ENCODE data around the gene PRAMEF5.
"Not testable (repeated sequence)": the region's sequence is repeated elsewhere in the genome, so short reads cannot be mapped to it uniquely, and the experiment has no call there.

Gene PRAMEF5

DNA sequence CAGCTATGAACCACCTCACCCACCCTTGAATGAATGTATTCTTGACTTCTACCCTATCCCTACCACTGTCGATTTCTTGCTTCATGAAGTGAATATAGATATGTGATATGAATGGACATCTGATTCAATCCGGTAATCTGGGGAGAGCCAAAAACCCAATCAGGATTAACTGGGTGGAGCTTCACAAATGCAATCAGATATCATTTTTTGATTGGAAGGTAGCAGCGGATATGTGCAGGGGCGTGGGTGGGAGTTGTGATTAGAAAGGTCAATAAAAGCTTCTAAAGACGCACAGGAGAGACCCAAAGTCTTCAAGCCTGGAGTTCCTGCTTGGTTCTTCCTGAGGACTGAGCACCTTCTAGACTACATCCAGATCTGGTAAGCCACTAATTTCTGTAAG, at the start of gene PRAMEF5:
Gene PRAMEF5 (plus strand): TSS at position 301 of the 400 bp plus-strand sequence. CDS start 5,071 bp downstream, outside the sequence.
- not testable (repeated sequence) for DNase-seq

DNA sequence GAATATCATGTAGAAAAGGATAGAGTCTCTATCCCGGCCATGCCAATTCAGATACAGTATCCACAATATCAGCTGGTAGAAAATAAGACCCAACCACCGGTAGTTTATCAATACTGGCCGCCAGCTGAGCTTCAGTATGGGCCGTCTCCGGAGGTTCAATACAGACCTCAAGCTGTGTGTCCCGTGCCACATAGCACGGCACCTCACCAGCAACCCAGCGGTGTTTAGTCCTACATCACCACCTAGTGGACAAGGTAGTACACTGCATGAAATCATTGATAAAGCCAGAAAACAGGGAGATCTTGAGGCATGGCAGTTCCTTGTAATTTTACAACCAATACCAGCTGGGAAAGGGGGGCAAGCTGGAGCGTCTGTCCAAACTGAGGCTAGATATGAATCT, 45.3 kb upstream of the PRAMEF5 start:
- not testable (repeated sequence) for DNase-seq

DNA sequence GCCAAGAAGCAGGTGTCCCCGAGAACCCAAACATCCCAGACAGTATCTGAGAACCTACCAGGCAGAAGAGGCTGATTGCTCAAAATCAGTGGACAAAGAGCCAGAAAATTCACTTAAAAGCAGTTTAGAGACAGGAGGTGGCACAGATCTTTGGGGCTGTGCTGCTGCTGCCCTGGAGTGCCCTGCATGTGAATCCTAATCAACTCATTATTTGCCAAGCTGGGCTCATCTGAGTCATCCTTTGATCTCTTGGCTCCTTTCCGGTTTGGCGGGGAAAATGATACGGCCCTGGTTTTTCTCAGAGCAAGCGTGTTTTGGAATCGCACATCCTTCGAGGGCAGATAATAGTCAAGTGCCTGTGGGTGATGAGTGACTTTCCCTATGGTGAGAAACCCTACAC, 37.4 kb upstream of the PRAMEF5 start:
- DNase-seq = not testable (repeated sequence)

GRCh38 chr1:13219203-13219602, 34.8 kb upstream of the PRAMEF5 start:
- not testable (repeated sequence) for DNase-seq

- DNase-seq = not testable (repeated sequence)
Measured at GRCh38 chr1:13222788-13223187, 31.2 kb upstream of the PRAMEF5 start.

DNA sequence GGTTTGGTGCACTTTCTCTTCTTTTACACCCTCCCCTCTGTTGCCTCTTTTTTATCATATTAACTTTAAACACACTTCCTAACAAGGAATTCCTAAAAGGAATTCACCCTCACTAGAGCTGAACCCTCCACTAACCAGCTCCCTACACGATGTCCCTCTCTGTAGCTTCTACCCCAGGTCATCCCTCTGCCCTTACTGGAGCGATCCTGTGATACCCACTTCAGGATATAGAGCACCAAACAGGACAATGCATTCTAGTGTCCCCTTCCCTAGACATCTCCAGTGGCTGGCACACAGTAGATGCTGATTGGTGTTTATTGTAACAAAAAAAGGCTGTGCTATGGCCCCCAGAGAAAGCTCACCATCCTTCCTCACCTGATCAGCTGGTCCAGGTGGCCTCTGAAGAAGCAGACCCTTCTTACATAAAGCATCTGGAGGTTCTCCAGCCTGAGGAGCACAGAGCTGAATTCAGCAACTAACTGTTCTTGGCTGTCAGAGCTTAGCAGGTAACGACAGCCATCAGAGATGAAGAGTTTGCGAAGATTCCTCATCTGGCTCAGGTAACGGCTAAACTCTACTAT, 29.4 kb upstream of the PRAMEF5 start:
- no peak for DNase-seq

GRCh38 chr1:13225675-13226204, 28.3 kb upstream of the PRAMEF5 start, which contains the start of gene PRAMEF18:
TSS of gene PRAMEF18 (minus strand) at chr1:13226154. CDS start at chr1:13226106, 48 bp downstream.
- DNase-seq = not testable (repeated sequence)

- not testable (repeated sequence) for DNase-seq
Measured at GRCh38 chr1:13227271-13228055, 26.5 kb upstream of the PRAMEF5 start.

DNA sequence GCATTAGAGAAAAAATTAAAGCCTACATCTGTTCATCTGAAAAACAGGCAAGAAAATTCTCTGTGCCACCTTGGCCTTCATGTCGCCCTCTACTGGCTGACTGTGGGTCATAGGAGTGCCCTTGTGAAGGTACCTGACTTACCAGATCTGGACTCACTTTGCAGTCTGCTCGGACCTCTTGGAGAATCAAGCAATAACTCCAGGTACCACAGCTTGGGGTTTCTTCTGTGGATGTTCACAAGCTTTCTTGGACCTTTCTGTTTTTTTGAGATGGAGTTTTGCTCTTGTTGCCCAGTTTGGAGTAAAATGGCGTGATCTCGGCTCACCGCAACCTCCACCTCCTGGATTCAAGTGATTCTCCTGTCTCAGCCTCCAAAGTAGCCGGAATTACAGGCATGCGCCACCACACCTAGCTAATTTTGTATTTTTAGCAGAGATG, 25.6 kb upstream of the PRAMEF5 start:
- DNase-seq = no peak

- not testable (repeated sequence) for DNase-seq
Measured at GRCh38 chr1:13230096-13230495, 23.9 kb upstream of the PRAMEF5 start.

GRCh38 chr1:13230601-13231000, 23.4 kb upstream of the PRAMEF5 start:
- not testable (repeated sequence) for DNase-seq

GRCh38 chr1:13231061-13231750, 22.8 kb upstream of the PRAMEF5 start:
- DNase-seq = not testable (repeated sequence)

GRCh38 chr1:13232056-13232455, 21.9 kb upstream of the PRAMEF5 start:
- not testable (repeated sequence) for DNase-seq

DNA sequence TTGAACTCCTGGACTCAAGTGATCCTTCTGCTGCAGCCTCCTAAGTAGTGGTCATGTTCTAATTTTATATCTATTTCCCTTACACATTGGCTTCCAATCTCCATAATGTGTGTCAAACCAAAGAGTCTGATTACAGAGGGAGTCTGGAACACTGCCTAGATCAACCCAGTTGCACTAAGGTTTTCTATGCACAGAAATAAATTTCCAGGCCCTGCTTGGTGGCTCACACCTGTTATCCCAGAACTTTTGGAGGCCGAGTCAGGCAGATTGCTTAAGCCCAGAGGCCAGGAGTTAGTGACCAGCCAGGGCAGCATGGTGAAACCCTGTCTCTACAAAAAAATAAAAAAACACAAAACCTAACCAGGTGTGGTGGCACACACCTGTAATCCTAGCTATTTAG, 19.9 kb upstream of the PRAMEF5 start:
- not testable (repeated sequence) for DNase-seq

DNA sequence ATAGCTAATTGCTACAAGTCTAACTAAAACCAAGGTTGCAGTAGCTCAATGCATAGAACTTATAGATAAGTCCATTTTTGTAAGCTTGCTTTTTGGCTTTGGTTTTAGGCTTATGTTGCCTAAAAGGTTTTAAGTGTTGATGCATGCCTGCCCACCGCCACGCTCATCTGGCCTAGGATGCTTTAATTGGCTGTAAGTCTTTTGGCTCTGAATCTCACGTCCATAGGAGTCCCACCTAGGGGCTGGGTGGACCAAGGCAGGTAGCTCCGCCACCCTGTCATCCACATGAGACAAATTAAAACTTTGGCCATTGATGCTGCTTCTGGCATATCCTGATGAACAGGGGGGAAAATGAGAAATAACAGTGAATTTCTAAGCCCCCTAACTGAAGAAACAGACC, 16.4 kb upstream of the PRAMEF5 start:
- not testable (repeated sequence) for DNase-seq

DNA sequence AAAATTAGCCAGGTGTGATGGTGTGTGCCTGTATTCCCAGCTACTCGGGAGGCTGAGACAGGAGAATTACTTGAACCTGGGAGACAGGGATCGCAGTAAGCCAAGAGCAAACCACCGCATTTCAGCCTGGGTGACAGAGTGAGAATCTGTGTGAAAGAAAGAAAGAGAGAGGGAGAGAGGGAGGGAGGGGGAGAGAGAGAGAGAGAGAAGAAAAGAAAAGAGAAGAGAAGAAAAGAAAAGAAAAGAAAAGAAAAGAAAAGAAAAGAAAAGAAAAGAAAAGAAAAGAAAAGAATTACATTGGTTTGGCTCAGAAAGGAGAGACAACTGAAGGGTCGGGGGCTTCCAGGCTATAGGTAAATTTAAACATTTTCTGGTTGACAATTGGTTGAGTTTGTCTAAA, 14.4 kb upstream of the PRAMEF5 start:
- DNase-seq = not testable (repeated sequence)

DNA sequence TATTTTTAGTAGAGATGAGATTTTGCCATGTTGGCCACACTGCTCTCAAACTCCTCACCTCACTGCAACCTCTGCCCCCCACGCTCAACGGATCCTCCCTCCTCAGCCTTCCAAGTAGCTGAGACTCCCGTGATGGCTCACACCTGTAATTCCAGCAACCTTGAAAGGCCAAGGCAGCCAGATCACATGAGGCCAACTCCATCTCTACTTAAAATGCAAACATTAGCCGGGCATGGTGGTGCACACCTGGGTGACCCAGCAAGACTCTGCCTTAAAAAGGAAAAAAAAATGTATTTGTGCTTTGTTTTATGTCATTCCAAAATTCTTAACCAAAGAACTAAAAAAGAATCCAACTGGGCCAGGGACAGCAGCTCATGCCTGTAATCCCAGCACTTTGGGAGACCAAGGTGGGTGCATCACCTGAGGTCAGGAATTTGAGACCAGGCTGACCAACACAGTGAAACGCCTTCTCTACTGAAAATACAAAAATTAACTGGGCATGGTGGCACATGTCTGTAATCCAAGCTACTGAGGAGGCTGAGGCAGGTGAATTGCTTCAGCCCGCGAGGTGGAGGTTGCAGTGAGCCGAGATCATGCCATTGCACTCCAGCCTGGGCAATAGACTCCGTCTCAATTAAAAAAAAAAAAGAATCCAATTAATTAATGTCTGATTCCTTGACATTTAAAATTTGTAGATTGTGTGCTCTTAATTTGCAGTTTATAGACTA, 10.3 kb upstream of the PRAMEF5 start:
- DNase-seq = not testable (repeated sequence)

DNA sequence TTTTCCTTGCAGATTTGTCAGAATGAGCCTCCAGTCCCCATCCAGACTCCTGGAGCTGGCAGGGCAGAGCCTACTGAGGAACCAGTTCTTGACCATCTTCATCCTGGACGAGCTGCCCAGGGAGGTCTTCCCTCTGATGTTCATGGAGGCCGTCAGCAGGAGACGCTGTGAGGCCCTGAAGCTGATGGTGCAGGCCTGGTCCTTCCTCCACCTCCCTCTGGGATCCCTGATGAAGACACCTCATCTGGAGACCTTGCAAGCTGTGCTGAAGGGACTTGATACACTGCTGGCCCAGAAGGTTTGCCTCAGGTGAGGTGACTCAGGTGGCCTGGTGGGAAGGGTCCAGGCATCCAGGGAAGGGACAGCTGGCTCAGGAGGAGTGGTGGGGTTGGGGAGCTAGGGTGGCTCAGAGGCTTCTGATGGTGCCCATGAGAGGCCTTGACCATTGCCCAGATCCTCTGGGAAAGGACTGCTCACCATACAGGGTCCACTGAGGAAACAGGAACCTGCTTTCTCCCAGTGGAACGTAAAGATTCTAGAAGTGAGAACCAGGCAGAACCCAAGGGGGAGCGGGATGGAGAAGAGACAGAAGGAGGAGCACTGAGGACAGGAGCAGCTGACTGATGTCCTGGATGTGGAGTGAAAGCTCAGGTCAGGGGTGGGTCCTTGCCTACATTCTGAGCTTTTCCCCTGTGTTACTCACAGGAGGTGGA, 8.0 kb upstream of the PRAMEF5 start:
- not testable (repeated sequence) for DNase-seq

DNA sequence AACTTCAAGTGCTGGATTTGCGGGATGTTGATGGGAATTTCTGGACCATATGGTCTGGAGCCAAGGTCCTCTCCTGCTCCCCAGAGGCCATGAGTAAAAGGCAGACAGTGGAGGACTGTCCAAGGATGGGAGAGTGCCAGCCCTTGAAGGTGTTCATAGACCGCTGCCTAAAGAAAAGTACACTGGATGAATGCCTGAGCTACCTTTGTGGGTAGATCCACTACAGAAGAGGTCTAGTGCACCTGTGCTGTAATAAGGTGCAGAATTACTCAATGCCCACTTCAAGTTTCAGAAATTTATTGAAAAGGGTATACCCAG, 7.5 kb upstream of the PRAMEF5 start:
- DNase-seq = not testable (repeated sequence)

DNA sequence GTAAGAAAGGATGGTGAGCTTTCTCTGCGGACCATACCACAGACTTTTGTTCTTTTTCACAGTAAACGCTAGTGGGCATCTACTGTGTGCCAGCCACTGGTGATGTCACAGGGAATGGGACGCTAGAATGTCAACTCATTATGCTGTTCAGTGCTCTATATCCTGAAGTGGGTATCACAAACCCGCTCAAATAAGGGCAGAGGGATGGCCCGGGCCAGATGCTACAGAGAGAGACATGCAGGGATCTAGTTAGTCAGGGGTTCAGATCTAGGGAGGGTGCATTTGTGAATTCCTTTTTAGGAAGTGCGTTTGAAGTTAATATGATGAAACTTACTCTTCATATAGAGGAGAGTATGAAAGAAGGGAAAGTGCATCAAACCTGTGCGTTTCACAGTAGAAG, 6.9 kb upstream of the PRAMEF5 start:
- not testable (repeated sequence) for DNase-seq

DNA sequence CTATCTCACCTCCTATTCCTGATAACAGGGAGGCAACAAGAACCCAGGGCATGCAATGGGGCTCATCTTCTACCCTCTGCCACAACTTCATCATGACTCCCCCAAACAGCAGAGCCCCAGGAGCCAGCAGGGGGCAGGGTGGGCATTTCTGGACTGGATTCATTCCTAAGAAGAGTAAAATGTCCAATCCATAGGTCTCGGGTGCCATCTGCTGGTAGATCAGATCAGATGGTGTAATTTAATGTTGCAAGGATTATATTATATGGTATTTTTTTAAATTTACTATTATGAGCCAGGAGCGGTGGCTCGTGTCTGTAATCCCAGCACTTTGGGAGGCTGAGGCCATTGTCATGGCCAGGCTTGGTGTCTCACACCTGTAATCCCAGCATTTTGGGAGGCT, 11.1 kb downstream of the PRAMEF5 start:
- not testable (repeated sequence) for DNase-seq

DNA sequence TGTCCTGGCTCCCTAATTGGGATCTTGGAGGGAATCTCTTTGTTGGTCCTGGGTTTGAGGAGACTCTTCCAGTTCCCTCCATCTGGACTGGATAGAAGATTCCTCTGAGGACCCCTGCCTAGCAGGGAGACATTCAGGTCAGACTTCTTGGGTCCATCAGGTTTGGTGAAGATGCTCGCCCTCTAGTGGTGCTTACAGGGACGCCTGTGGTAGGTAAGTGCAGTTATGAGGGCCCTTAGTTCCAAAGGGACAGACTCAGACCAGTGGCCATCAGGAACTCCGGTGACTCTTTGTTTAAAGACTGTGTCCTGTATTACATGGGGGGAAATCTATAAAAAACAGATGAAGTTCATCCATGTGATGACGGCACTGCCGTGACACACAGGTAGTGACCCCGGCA, 23.0 kb downstream of the PRAMEF5 start:
- not testable (repeated sequence) for DNase-seq

All from NCI-H2227 treated with DMSO at 0.1 percent for 48 hours (cell line).